ENCODE measurements around the gene LMNB1.

LMNB1 gene

GRCh38 chr5:126872561-126873354, 95.8 kb downstream of the LMNB1 start:
- TF ChIP-seq MAX (IDR thresholded peaks at IDR 0.05; ENCODE audit: low read depth, low read length) (no peak), MYC (IDR thresholded peaks at IDR 0.05; ENCODE audit: low read depth, low read length) (no peak), CTCF (IDR thresholded peaks at IDR 0.05; ENCODE audit: low read depth, low read length) (no peak), POLR2A (IDR thresholded peaks at IDR 0.05; ENCODE audit: extremely low read depth, insufficient read length) (no peak)
- no peak overlapping the region for H3K4me3 ChIP-seq (ENCODE audit: low read depth, low read length)
- no peak for DNase-seq (ENCODE audit: low read depth)

- no peak for DNase-seq (ENCODE audit: low read depth)
- TF ChIP-seq MYC (IDR thresholded peaks at IDR 0.05; ENCODE audit: low read depth, low read length) (no peak), POLR2A (IDR thresholded peaks at IDR 0.05; ENCODE audit: extremely low read depth, insufficient read length) (no peak), MAX (IDR thresholded peaks at IDR 0.05; ENCODE audit: low read depth, low read length) (no peak), CTCF (IDR thresholded peaks at IDR 0.05; ENCODE audit: low read depth, low read length) (no peak)
- no peak overlapping the region for H3K4me3 ChIP-seq (ENCODE audit: low read depth, low read length)
Measured at GRCh38 chr5:126875303-126875785, 98.4 kb downstream of the LMNB1 start.

- no peak overlapping the region for H3K4me3 ChIP-seq (ENCODE audit: low read depth, low read length)
- no peak for DNase-seq (ENCODE audit: low read depth)
- TF ChIP-seq MYC (IDR thresholded peaks at IDR 0.05; ENCODE audit: low read depth, low read length) (no peak), MAX (IDR thresholded peaks at IDR 0.05; ENCODE audit: low read depth, low read length) (no peak)
Measured at GRCh38 chr5:126877602-126878001, 100.7 kb downstream of the LMNB1 start.

GRCh38 chr5:126878085-126878484, 101.1 kb downstream of the LMNB1 start:
- DNase-seq (ENCODE audit: low read depth), result no peak
- TF ChIP-seq MAX (IDR thresholded peaks at IDR 0.05; ENCODE audit: low read depth, low read length) (no peak), CTCF (IDR thresholded peaks at IDR 0.05; ENCODE audit: low read depth, low read length) (no peak), POLR2A (IDR thresholded peaks at IDR 0.05; ENCODE audit: extremely low read depth, insufficient read length) (no peak), MYC (IDR thresholded peaks at IDR 0.05; ENCODE audit: low read depth, low read length) (no peak)
- no peak overlapping the region for H3K4me3 ChIP-seq (ENCODE audit: low read depth, low read length)

GRCh38 chr5:126878634-126879033, 101.7 kb downstream of the LMNB1 start:
- H3K4me3 ChIP-seq (ENCODE audit: low read depth, low read length), result no peak overlapping the region
- no peak for TF ChIP-seq POLR2A (IDR thresholded peaks at IDR 0.05; ENCODE audit: extremely low read depth, insufficient read length)
- TF ChIP-seq CTCF (IDR thresholded peaks at IDR 0.05; ENCODE audit: low read depth, low read length), result no peak
- TF ChIP-seq MYC (IDR thresholded peaks at IDR 0.05; ENCODE audit: low read depth, low read length), result no peak
- TF ChIP-seq MAX (IDR thresholded peaks at IDR 0.05; ENCODE audit: low read depth, low read length), result no peak
- no peak for DNase-seq (ENCODE audit: low read depth)

- H3K4me3 ChIP-seq (ENCODE audit: low read depth, low read length), result no peak overlapping the region
- DNase-seq (ENCODE audit: low read depth), result no peak
- TF ChIP-seq MYC (IDR thresholded peaks at IDR 0.05; ENCODE audit: low read depth, low read length) (no peak), MAX (IDR thresholded peaks at IDR 0.05; ENCODE audit: low read depth, low read length) (no peak), CTCF (IDR thresholded peaks at IDR 0.05; ENCODE audit: low read depth, low read length) (no peak), POLR2A (IDR thresholded peaks at IDR 0.05; ENCODE audit: extremely low read depth, insufficient read length) (no peak)
Measured at GRCh38 chr5:126881821-126882600, 105.1 kb downstream of the LMNB1 start.
